ENCODE results near the gene KIF2C.

The KIF2C gene

GRCh38 chr1:44739307-44740178 is at the start of gene KIF2C:
Gene KIF2C, plus strand, starts transcription at chr1:44739837. Its CDS starts 96 bp downstream, at chr1:44739933.
- Histone ChIP-seq H3K4me2 (ENCODE audit: low read depth, low read length) (peak within 1 kb of the TSS; percentile 63), H3K9me3 (replicated peaks; ENCODE audit: insufficient read depth, low read length) (no peaks in the 10 kb centered on the region), H3K9ac (ENCODE audit: low read length) (peak within 1 kb of the TSS; percentile 84), H3K4me3 (ENCODE audit: low read length) (peak within 1 kb of the TSS; percentile 89), H3K36me3 (replicated peaks; ENCODE audit: insufficient read depth, low read length) (no peaks in the 10 kb centered on the region; the same call in 1 of the 2 replicates), H3K9me2 (replicated peaks; ENCODE audit: insufficient read depth, low read length) (no peaks in the 10 kb centered on the region), H4K20me1 (ENCODE audit: insufficient read depth, low read length) (no peaks in the 10 kb centered on the region), H3K27ac (ENCODE audit: low read length) (peak within 1 kb of the TSS; percentile 56), H3K4me1 (ENCODE audit: low read length) (peaks cover 6% of the 10 kb centered on the region; the same call in 1 of the 2 replicates), H3F3A (ENCODE audit: insufficient read depth, low read length) (0 out of 2 replicates have a peak, but pooled peaks cover 7% of the 10 kb centered on the region), H3K27me3 (replicated peaks; ENCODE audit: insufficient read depth, low read length) (no peaks in the 10 kb centered on the region), H2AFZ (ENCODE audit: low read length) (peak within 1 kb of the TSS; percentile 83), H3K79me2 (ENCODE audit: low read length) (peaks cover 44% of the 10 kb centered on the region)
- peak; percentile 98 for DNase-seq
- TF ChIP-seq EZH2phosphoT487 (IDR thresholded peaks at IDR 0.05; ENCODE audit: low read length) (no peak), EZH2 (optimal IDR thresholded peaks at IDR 0.05; ENCODE audit: low read depth, low read length) (no peak), CTCF (IDR thresholded peaks at IDR 0.05; ENCODE audit: low read length) (no peak)

GRCh38 chr1:44693159-44693558 is 46.5 kb upstream of the KIF2C start:
- no peak for DNase-seq
- TF ChIP-seq EZH2 (optimal IDR thresholded peaks at IDR 0.05; ENCODE audit: low read depth, low read length): no peak
- TF ChIP-seq CTCF (IDR thresholded peaks at IDR 0.05; ENCODE audit: low read length): no peak
- TF ChIP-seq EZH2phosphoT487 (IDR thresholded peaks at IDR 0.05; ENCODE audit: low read length): no peak
- Histone ChIP-seq H3K9me3 (replicated peaks; ENCODE audit: insufficient read depth, low read length) (no peaks in the 10 kb centered on the region), H4K20me1 (ENCODE audit: insufficient read depth, low read length) (no peaks in the 10 kb centered on the region), H2AFZ (ENCODE audit: low read length) (no peak overlapping the region), H3K9me2 (replicated peaks; ENCODE audit: insufficient read depth, low read length) (no peaks in the 10 kb centered on the region), H3K36me3 (replicated peaks; ENCODE audit: insufficient read depth, low read length) (no peaks in the 10 kb centered on the region), H3K79me2 (ENCODE audit: low read length) (no peaks in the 10 kb centered on the region), H3K4me3 (ENCODE audit: low read length) (no peak overlapping the region), H3K4me1 (ENCODE audit: low read length) (no peaks in the 10 kb centered on the region), H3K4me2 (ENCODE audit: low read depth, low read length) (no peak overlapping the region), H3K9ac (ENCODE audit: low read length) (no peak overlapping the region), H3F3A (ENCODE audit: insufficient read depth, low read length) (no peaks in the 10 kb centered on the region), H3K27ac (ENCODE audit: low read length) (no peak overlapping the region), H3K27me3 (replicated peaks; ENCODE audit: insufficient read depth, low read length) (no peaks in the 10 kb centered on the region)

- Histone ChIP-seq H3K79me2 (ENCODE audit: low read length) (no peaks in the 10 kb centered on the region), H4K20me1 (ENCODE audit: insufficient read depth, low read length) (no peaks in the 10 kb centered on the region), H3K27me3 (replicated peaks; ENCODE audit: insufficient read depth, low read length) (no peaks in the 10 kb centered on the region), H3K4me1 (ENCODE audit: low read length) (no peaks in the 10 kb centered on the region), H3K4me2 (ENCODE audit: low read depth, low read length) (no peak overlapping the region), H3K27ac (ENCODE audit: low read length) (no peak overlapping the region), H2AFZ (ENCODE audit: low read length) (no peak overlapping the region), H3F3A (ENCODE audit: insufficient read depth, low read length) (no peaks in the 10 kb centered on the region), H3K9me2 (replicated peaks; ENCODE audit: insufficient read depth, low read length) (no peaks in the 10 kb centered on the region), H3K36me3 (replicated peaks; ENCODE audit: insufficient read depth, low read length) (no peaks in the 10 kb centered on the region), H3K9me3 (replicated peaks; ENCODE audit: insufficient read depth, low read length) (no peaks in the 10 kb centered on the region), H3K9ac (ENCODE audit: low read length) (no peak overlapping the region), H3K4me3 (ENCODE audit: low read length) (no peak overlapping the region)
- DNase-seq: no peak
- no peak for TF ChIP-seq CTCF (IDR thresholded peaks at IDR 0.05; ENCODE audit: low read length)
- TF ChIP-seq EZH2 (optimal IDR thresholded peaks at IDR 0.05; ENCODE audit: low read depth, low read length): no peak
- TF ChIP-seq EZH2phosphoT487 (IDR thresholded peaks at IDR 0.05; ENCODE audit: low read length): no peak
Measured at GRCh38 chr1:44693900-44694299, 45.7 kb upstream of the KIF2C start.

All from MM.1S (cell line).